ENCODE data around the gene SRPK2.
"Not testable (repeated sequence)": the region's sequence is repeated elsewhere in the genome, so short reads cannot be mapped to it uniquely, and the experiment has no call there.

The SRPK2 gene

GRCh38 chr7:105297309-105297708, 91.4 kb downstream of the SRPK2 start:
- DNase-seq: no peak

- no peak for DNase-seq
Measured at GRCh38 chr7:105296491-105296890, 92.2 kb downstream of the SRPK2 start.

GRCh38 chr7:105295596-105296352, 92.9 kb downstream of the SRPK2 start:
- no peak for DNase-seq

GRCh38 chr7:105294482-105294881, 94.2 kb downstream of the SRPK2 start:
- DNase-seq: not testable (repeated sequence)

- DNase-seq: no peak
Measured at GRCh38 chr7:105289704-105290103, 99.0 kb downstream of the SRPK2 start.

- DNase-seq: no peak
Measured at GRCh38 chr7:105286441-105286840, 102.3 kb downstream of the SRPK2 start.

GRCh38 chr7:105285118-105285874, 103.4 kb downstream of the SRPK2 start:
- no peak for DNase-seq

GRCh38 chr7:105284014-105284413, 104.7 kb downstream of the SRPK2 start:
- DNase-seq: no peak

- DNase-seq: no peak
Measured at GRCh38 chr7:105281966-105282365, 106.8 kb downstream of the SRPK2 start.

- DNase-seq: no peak
Measured at GRCh38 chr7:105279688-105280007, 109.1 kb downstream of the SRPK2 start.

GRCh38 chr7:105278973-105279687, 109.6 kb downstream of the SRPK2 start:
- DNase-seq: no peak

GRCh38 chr7:105278565-105278964, 110.2 kb downstream of the SRPK2 start:
- no peak for DNase-seq

- no peak for DNase-seq
Measured at GRCh38 chr7:105277341-105277740, 111.4 kb downstream of the SRPK2 start.

- DNase-seq: no peak
Measured at GRCh38 chr7:105270117-105270516, 118.6 kb downstream of the SRPK2 start.

GRCh38 chr7:105269397-105269796, 119.3 kb downstream of the SRPK2 start:
- DNase-seq: no peak

- DNase-seq: no peak
Measured at GRCh38 chr7:105268511-105269392, 120.0 kb downstream of the SRPK2 start.

GRCh38 chr7:105268056-105268455, 120.7 kb downstream of the SRPK2 start:
- DNase-seq: no peak

GRCh38 chr7:105267244-105267643, 121.5 kb downstream of the SRPK2 start:
- DNase-seq: no peak

GRCh38 chr7:105264707-105265106, 124.0 kb downstream of the SRPK2 start:
- DNase-seq: no peak

- peak; percentile 12 for DNase-seq
Measured at GRCh38 chr7:105261689-105262088, 127.0 kb downstream of the SRPK2 start.

- DNase-seq: not testable (repeated sequence)
Measured at GRCh38 chr7:105260201-105260871, 128.4 kb downstream of the SRPK2 start.

GRCh38 chr7:105258919-105259318, 129.8 kb downstream of the SRPK2 start:
- not testable (repeated sequence) for DNase-seq

Measured in GDM1 (cell line).